NCI-H2196 (cell line): Measurements from ENCODE around the gene C16orf95.

Experiments used
- DNase-seq: peaks from one replicate; lab custom pipeline; 2025; ENCODE audit not compliant: unreplicated experiment; lab: John Stamatoyannopoulos, UW

Gene C16orf95

DNA sequence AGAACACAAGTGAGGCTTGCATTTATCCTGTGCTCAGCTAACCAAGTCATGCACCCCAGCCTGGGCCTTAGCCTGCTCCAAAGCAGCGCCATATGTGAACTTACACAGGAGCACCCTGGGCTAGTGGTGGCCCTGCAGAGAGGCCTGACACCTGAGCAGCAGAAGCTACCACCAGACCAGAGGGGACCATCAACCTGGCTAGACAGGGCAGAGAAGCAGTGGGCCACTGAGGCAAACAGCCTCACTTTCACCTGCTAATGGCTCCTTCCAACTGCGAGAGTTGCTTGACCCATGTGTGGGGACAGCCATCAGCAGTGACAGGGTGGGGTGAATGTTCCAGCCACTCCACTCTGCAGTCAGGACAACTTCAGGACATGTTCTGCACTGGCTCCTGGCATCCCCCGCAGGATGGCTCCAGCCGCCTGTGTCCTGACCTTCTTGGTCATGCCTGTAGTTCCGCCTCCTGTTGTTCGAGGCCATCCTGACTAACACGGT is 2.9 kb upstream of the C16orf95 start:
- no peak for DNase-seq

GRCh38 chr16:87319011-87319410 is 1.8 kb upstream of the C16orf95 start:
- DNase-seq = no peak

DNA sequence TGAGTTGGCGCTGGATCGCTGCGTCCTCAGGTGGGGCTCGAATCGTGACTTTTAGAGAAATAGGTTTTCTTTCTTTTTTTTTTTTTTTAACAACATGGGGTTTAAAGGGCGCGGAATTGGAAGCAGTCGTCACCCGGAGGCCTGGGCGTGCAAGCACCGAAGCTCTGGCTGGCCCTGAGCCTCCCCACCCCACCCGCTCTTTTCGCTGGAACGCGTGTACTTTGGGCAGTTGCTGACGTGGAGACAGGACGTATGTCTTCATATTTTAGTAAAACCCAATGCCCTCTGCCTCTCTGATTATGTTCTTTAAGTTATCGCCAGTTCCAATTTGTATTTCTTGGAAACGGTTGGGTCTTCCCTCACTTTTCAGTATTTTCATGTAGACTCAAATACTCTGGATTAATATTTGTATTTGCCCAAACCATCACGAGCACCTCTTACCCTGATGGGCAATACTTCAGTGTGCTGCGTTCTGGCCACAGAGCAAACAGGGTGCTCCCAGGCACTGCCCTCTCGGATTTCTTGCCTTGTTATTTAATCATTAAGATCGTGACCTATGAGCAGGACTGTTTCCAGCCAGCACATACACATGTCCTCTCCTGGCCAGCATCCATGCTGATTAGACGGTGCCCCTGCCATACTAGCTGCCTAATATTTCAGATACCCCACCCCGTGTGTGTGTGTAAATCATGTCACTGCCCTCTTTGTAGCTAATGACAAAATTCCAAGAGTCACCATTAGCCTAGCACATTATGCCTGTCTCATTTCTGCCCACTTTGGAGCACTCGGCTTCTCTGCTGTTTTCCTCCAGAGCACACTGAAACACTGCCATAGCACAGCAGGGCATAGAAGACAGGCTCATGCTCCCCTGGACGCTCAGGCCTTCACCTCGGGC is 805 bp upstream of the C16orf95 start:
- peak; percentile 2 for DNase-seq

- DNase-seq = no peak
Observed at GRCh38 chr16:87316450-87316922, 706 bp downstream of the C16orf95 start.

GRCh38 chr16:87314990-87315420 is 2.2 kb downstream of the C16orf95 start:
- no peak for DNase-seq

DNA sequence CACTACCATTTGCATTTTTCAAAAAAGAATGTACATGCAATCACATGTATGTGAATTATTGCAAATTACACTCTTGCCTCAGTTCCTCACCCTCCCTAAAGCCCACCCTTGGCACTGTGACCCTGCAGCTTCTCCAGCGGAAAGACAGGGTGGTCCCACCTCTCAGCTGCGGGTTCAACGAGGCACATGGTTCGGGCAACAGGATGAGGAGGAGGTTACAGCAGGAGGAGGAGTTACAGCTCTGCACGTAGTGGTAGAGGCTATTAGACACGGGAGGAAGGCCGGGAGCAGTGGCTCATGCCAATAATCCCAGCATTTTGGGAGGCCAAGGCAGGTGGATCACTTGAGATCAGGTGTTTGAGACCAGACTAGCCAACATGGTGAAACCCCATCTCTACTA is 5.2 kb downstream of the C16orf95 start:
- no peak for DNase-seq

DNA sequence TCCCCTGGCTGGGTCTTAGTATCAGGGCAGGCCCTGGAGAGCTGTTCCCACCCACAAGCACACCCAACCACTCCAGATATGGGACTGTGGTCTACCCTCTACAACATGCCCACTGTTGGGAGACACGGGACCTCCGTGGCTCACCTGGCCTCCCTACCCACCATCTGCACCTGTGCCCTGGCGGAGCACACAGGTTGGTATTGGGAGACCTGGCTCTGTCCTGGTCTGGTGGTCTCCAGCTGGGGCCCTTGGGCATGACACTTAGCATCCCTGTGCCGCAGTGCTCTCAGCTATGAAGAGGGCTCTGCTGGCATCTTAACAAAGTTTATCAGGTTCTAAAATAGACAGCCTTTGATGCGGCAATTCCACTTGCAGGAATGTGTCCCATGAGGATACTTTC is 5.8 kb downstream of the C16orf95 start:
- no peak for DNase-seq

- DNase-seq = no peak
Observed at GRCh38 chr16:87310610-87311009, 6.6 kb downstream of the C16orf95 start.

DNA sequence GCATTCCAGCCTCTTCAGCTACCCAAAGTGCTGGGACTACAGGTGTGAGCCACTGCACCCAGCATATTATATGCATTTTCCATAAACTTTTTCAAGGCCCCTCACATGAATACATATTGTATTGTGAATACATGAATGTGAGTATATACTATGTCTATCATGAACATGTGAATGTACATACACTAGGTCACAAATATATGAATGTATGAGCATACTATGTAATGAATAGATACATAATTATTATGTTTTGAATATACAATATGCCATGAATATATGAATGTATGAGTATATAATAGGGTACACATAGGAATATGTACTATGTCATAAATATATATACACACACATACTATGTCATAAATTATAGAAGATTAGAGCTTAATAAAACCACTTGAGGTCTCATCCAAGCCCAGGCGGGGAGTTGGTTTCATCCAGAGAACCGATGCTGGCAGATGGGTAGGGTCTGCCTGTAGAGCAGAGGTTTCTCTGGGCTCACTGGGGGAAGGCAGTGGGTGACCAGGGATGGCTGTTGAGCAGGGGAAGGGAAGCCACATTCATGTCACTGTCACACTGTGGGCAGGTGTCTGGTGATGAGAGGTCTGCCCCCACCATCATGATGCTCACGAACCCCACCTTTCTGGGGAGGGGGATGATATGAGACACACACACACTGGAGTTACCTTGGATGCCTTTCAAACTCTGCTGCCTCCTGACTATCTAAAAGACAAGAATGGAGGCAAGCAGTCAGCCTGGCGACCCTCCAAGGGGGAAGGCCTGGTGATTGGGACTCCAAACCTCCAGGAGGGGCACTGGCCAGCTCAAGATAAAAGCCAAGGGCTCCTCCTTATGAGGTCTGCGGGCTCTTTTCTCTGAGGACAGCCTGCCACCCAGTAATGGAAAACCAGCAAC is 7.3 kb downstream of the C16orf95 start:
- DNase-seq = no peak

- DNase-seq = no peak
Observed at GRCh38 chr16:87308826-87309225, 8.4 kb downstream of the C16orf95 start.

DNA sequence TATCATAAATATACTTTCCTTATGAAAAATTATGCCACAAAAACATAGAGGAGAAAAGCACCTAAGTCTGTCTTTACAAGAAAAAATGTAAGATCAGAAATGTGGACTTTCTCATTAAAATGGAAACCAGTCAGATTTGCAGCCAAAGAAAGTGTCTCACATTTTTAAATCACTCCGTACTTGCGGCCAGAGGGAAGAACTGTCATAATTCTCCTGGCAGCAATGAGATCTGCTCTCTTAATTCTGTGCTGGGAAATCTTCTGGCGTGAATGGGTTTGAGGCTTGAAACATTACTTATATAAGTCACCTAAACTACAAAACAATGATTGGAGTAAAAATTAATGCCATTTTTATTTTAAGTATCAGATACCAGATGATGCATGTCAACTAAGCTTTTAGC is 10.7 kb downstream of the C16orf95 start:
- DNase-seq = no peak

- DNase-seq = no peak
Observed at GRCh38 chr16:87305505-87306391, 11.4 kb downstream of the C16orf95 start.

- DNase-seq = no peak
Observed at GRCh38 chr16:87304951-87305350, 12.2 kb downstream of the C16orf95 start.

- DNase-seq = no peak
Observed at GRCh38 chr16:87303962-87304521, 13.2 kb downstream of the C16orf95 start.

DNA sequence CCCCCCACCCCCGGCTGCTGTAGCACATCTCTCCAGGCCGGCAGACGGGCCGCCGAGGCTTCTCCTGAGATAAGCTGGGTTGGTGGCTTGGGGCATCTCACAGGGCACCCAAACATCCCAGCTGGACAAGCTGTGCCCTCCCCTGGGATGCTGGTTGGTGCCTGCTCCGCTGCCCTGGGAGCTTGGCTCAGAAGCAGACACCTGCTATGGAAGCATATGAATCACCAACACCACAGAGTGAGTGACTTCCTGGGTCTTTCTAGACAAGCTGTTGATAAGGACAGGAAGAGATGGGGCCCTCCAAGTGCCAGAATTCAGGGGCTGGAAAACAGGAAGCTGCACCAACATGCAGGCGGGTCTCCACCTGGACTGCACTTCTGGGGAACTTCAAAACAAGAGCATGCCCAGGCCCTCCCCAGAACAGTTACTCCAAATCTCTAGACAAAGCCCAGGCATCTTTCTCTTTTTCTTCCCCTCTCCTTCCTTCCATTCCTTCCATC is 13.7 kb downstream of the C16orf95 start:
- DNase-seq = no peak

- no peak for DNase-seq
Observed at GRCh38 chr16:87298857-87299465, 18.2 kb downstream of the C16orf95 start.

GRCh38 chr16:87297918-87298631 is 19.1 kb downstream of the C16orf95 start:
- peak; percentile 9 for DNase-seq

DNA sequence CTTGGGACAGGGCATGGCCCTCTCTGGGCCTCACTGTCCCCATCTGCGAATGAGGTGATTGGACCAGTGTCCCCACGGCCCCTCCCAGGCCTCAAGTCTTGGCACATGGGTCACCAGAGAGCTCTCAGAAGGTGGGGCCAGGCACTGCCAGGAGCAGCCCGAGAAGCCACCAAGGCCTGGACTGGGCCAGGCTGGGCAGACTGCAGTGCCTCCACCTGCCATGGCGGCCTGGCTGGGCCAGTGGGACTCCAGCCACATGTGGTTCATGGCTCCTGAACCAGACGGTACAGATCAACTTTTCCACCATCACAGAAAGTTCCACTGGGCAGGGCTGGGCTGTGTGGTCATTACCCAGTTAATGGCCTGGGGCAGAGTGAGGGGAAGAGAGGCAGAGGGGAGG is 19.8 kb downstream of the C16orf95 start:
- DNase-seq = no peak
